ENCODE measurements around the gene NT5DC3.

- TF ChIP-seq ZNF384 (IDR thresholded peaks at IDR 0.05) (no peak), TARDBP (IDR thresholded peaks at IDR 0.05) (no peak), BHLHE40 (IDR thresholded peaks at IDR 0.05; ENCODE audit: borderline replicate concordance) (no peak), SP1 (IDR thresholded peaks at IDR 0.05) (no peak), SUZ12 (IDR thresholded peaks at IDR 0.05) (no peak), PKNOX1 (IDR thresholded peaks at IDR 0.05) (no peak), ELF4 (IDR thresholded peaks at IDR 0.05) (no peak), FOXA1 (IDR thresholded peaks at IDR 0.05) (no peak), HDGF (IDR thresholded peaks at IDR 0.05; ENCODE audit: borderline replicate concordance) (no peak), FOXK2 (IDR thresholded peaks at IDR 0.05) (no peak), NFRKB (IDR thresholded peaks at IDR 0.05) (no peak)
These were observed 113.4 kb downstream of the NT5DC3 start for GRCh38 chr12:103727638-103728037.

All from HEK293T (cell line).